ENCODE results near the gene PRDM10.
"Not testable (repeated sequence)": the region's sequence is repeated elsewhere in the genome, so short reads cannot be mapped to it uniquely, and the experiment has no call there.

Gene PRDM10

GRCh38 chr11:129973809-129974208 is 28.8 kb downstream of the PRDM10 start:
- Mint-ChIP-seq H3K27me3 (no peaks in the 10 kb centered on the region), H3K4me3 (no peak overlapping the region), H3K36me3 (ENCODE audit: low read depth) (no peaks in the 10 kb centered on the region), H3K4me1 (ENCODE audit: low read depth) (peaks cover 11% of the 10 kb centered on the region), H3K27ac (no peak overlapping the region), H3K9me3 (no peaks in the 10 kb centered on the region)

GRCh38 chr11:129973068-129973467 is 29.6 kb downstream of the PRDM10 start:
- H3K4me3 Mint-ChIP-seq, result no peak overlapping the region
- H3K4me1 Mint-ChIP-seq (ENCODE audit: low read depth), result peaks cover 11% of the 10 kb centered on the region
- H3K36me3 Mint-ChIP-seq (ENCODE audit: low read depth), result no peaks in the 10 kb centered on the region
- no peaks in the 10 kb centered on the region for H3K27me3 Mint-ChIP-seq
- H3K9me3 Mint-ChIP-seq, result no peaks in the 10 kb centered on the region
- H3K27ac Mint-ChIP-seq, result no peak overlapping the region

- no peak overlapping the region for H3K4me3 Mint-ChIP-seq
- no peak overlapping the region for H3K27ac Mint-ChIP-seq
- no peaks in the 10 kb centered on the region for H3K27me3 Mint-ChIP-seq
- no peaks in the 10 kb centered on the region for H3K9me3 Mint-ChIP-seq
- peaks cover 11% of the 10 kb centered on the region for H3K4me1 Mint-ChIP-seq (ENCODE audit: low read depth)
- no peaks in the 10 kb centered on the region for H3K36me3 Mint-ChIP-seq (ENCODE audit: low read depth)
Measured at GRCh38 chr11:129972611-129973010, 30.0 kb downstream of the PRDM10 start.

- not testable (repeated sequence) for H3K27ac Mint-ChIP-seq; H3K36me3 Mint-ChIP-seq (ENCODE audit: low read depth); H3K9me3 Mint-ChIP-seq; H3K4me3 Mint-ChIP-seq; H3K27me3 Mint-ChIP-seq
- peaks cover 11% of the 10 kb centered on the region for H3K4me1 Mint-ChIP-seq (ENCODE audit: low read depth)
Measured at GRCh38 chr11:129971856-129972255, 30.8 kb downstream of the PRDM10 start.

GRCh38 chr11:129969920-129970319 is 32.7 kb downstream of the PRDM10 start:
- Mint-ChIP-seq H3K9me3 (no peaks in the 10 kb centered on the region), H3K4me1 (ENCODE audit: low read depth) (peaks cover 20% of the 10 kb centered on the region)

GRCh38 chr11:129968591-129969419 is 33.8 kb downstream of the PRDM10 start:
- Mint-ChIP-seq H3K27me3 (no peaks in the 10 kb centered on the region), H3K4me1 (ENCODE audit: low read depth) (peaks cover 23% of the 10 kb centered on the region), H3K9me3 (no peaks in the 10 kb centered on the region), H3K27ac (no peak overlapping the region), H3K4me3 (no peak overlapping the region), H3K36me3 (ENCODE audit: low read depth) (peaks cover 7% of the 10 kb centered on the region)

More at GRCh38 chr11:129969920-129970319, 32.7 kb downstream of the PRDM10 start:
- peaks cover 7% of the 10 kb centered on the region for H3K36me3 Mint-ChIP-seq (ENCODE audit: low read depth)
- H3K27ac Mint-ChIP-seq, result no peak overlapping the region
- no peak overlapping the region for H3K4me3 Mint-ChIP-seq
- H3K27me3 Mint-ChIP-seq, result no peaks in the 10 kb centered on the region

- Mint-ChIP-seq H3K27me3 (no peaks in the 10 kb centered on the region), H3K27ac (no peak overlapping the region), H3K4me3 (no peak overlapping the region), H3K4me1 (ENCODE audit: low read depth) (peaks cover 23% of the 10 kb centered on the region), H3K9me3 (no peaks in the 10 kb centered on the region), H3K36me3 (ENCODE audit: low read depth) (peaks cover 7% of the 10 kb centered on the region)
Measured at GRCh38 chr11:129967996-129968395, 34.6 kb downstream of the PRDM10 start.

GRCh38 chr11:129965248-129965647 is 37.4 kb downstream of the PRDM10 start:
- Mint-ChIP-seq H3K36me3 (ENCODE audit: low read depth) (peaks cover 12% of the 10 kb centered on the region), H3K9me3 (no peaks in the 10 kb centered on the region), H3K27me3 (no peaks in the 10 kb centered on the region), H3K4me1 (ENCODE audit: low read depth) (peaks cover 22% of the 10 kb centered on the region), H3K4me3 (no peak overlapping the region), H3K27ac (no peak overlapping the region)

GRCh38 chr11:129960216-129961214 is 42.1 kb downstream of the PRDM10 start:
- Mint-ChIP-seq H3K27me3 (no peaks in the 10 kb centered on the region), H3K36me3 (ENCODE audit: low read depth) (peaks cover 32% of the 10 kb centered on the region), H3K27ac (peak overlapping the region; percentile 59), H3K9me3 (no peaks in the 10 kb centered on the region), H3K4me3 (peak overlapping the region; percentile 3), H3K4me1 (ENCODE audit: low read depth) (peaks cover 16% of the 10 kb centered on the region)

- Mint-ChIP-seq H3K27ac (no peak overlapping the region), H3K36me3 (ENCODE audit: low read depth) (peaks cover 36% of the 10 kb centered on the region), H3K4me1 (ENCODE audit: low read depth) (peaks cover 16% of the 10 kb centered on the region), H3K27me3 (no peaks in the 10 kb centered on the region), H3K9me3 (no peaks in the 10 kb centered on the region), H3K4me3 (no peak overlapping the region)
Measured at GRCh38 chr11:129959687-129960086, 42.9 kb downstream of the PRDM10 start.

- Mint-ChIP-seq H3K36me3 (ENCODE audit: low read depth) (peaks cover 32% of the 10 kb centered on the region), H3K4me1 (ENCODE audit: low read depth) (peaks cover 15% of the 10 kb centered on the region), H3K27me3 (no peaks in the 10 kb centered on the region), H3K4me3 (no peak overlapping the region), H3K27ac (no peak overlapping the region), H3K9me3 (no peaks in the 10 kb centered on the region)
Measured at GRCh38 chr11:129955282-129955681, 47.4 kb downstream of the PRDM10 start.

- H3K27me3 Mint-ChIP-seq, H3K9me3 Mint-ChIP-seq, H3K4me3 Mint-ChIP-seq, H3K27ac Mint-ChIP-seq: not testable (repeated sequence)
- peaks cover 30% of the 10 kb centered on the region for H3K36me3 Mint-ChIP-seq (ENCODE audit: low read depth)
- H3K4me1 Mint-ChIP-seq (ENCODE audit: low read depth), result peaks cover 11% of the 10 kb centered on the region
Measured at GRCh38 chr11:129954703-129955102, 47.9 kb downstream of the PRDM10 start.

- Mint-ChIP-seq H3K4me3 (no peak overlapping the region), H3K27ac (no peak overlapping the region), H3K9me3 (no peaks in the 10 kb centered on the region), H3K27me3 (no peaks in the 10 kb centered on the region), H3K36me3 (ENCODE audit: low read depth) (peaks cover 14% of the 10 kb centered on the region), H3K4me1 (ENCODE audit: low read depth) (peaks cover 11% of the 10 kb centered on the region)
Measured at GRCh38 chr11:129951866-129952262, 50.8 kb downstream of the PRDM10 start.

GRCh38 chr11:129951201-129951865 is 51.3 kb downstream of the PRDM10 start:
- H3K27ac Mint-ChIP-seq, result no peak overlapping the region
- H3K36me3 Mint-ChIP-seq (ENCODE audit: low read depth), result peaks cover 18% of the 10 kb centered on the region
- H3K4me3 Mint-ChIP-seq, result no peak overlapping the region
- H3K4me1 Mint-ChIP-seq (ENCODE audit: low read depth), result peaks cover 11% of the 10 kb centered on the region
- no peaks in the 10 kb centered on the region for H3K9me3 Mint-ChIP-seq
- H3K27me3 Mint-ChIP-seq, result no peaks in the 10 kb centered on the region

All from stimulated activated naive CD8-positive, alpha-beta T cell treated with anti-CD3 and anti-CD28 coated beads, Interleukin-15, Interleukin-2, amounts not matched to agents 100 ng/mL and 50 ng/mL, for 24 hours (primary cell).